ENCODE measurements around the gene DNAI1. TPM values are rescaled to one million over a fixed set of nuclear protein-coding genes. Genes with fewer than 3 reads are reported as not detected.

The DNAI1 gene
- total RNA-seq, 4 donors from 2014 or later: 0.49 TPM; not detected in 3

DNA sequence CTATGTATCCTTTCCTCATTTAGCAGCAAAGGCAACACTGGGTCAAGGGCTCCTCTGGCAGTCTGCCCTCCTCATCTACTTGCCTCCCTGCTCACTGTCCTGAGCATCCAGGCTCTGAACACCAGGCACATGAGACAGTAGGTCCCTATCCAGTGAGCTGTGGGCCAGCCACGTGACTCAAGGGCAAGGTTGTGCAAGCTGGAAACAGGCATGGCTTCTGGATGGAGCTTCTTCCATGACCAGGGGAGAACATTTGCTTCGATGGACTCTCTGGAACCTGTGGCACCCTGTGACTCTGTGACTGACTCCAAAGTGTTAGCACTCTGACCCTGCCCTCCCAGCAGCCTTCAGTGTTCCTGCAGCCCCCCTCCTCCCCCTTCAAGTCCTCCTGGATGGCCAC is 33.0 kb downstream of the DNAI1 start:
- no peak for TF ChIP-seq CTCF (IDR thresholded peaks at IDR 0.05 in 4 of 5, conservative IDR thresholded peaks at IDR 0.05 in 1 of 5)
- no peak for TF ChIP-seq POLR2A (IDR thresholded peaks at IDR 0.05)
- in situ Hi-C loops (cut with MboI; ENCODE audit: low sequenced_read_pairs in 4 of 4) (loop anchor here in 3 of 4 donors (5.0 to 10.0 kb wide), 3 partner anchors 57 to 87 kb away; no protein-coding TSS in a partner anchor), intact Hi-C loops (cut with DNase I; ENCODE audit: low total_unique reads) (no loop called here)
- DNase-seq (no peak), ATAC-seq (no peak)
- Histone ChIP-seq H3K4me3 (no peak overlapping the region), H3K9me3 (no peaks in the 10 kb centered on the region), H3K4me1 (no peaks in the 10 kb centered on the region), H3K27ac (no peak overlapping the region), H3K27me3 (no peaks in the 10 kb centered on the region), H3K36me3 (no peaks in the 10 kb centered on the region)

GRCh38 chr9:34492051-34492450 is 33.4 kb downstream of the DNAI1 start:
- DNase-seq (no peak), ATAC-seq (no peak)
- no peak overlapping the region for H3K4me3 ChIP-seq
- intact Hi-C loops (cut with DNase I; ENCODE audit: low total_unique reads): no loop called here
- H3K9me3 ChIP-seq: no peaks in the 10 kb centered on the region
- H3K4me1 ChIP-seq: no peaks in the 10 kb centered on the region
- H3K27ac ChIP-seq: no peak overlapping the region
- no peak for TF ChIP-seq CTCF (IDR thresholded peaks at IDR 0.05 in 4 of 5, conservative IDR thresholded peaks at IDR 0.05 in 1 of 5)
- H3K36me3 ChIP-seq: no peaks in the 10 kb centered on the region
- no peaks in the 10 kb centered on the region for H3K27me3 ChIP-seq
- in situ Hi-C loops (cut with MboI; ENCODE audit: low sequenced_read_pairs in 4 of 4): loop anchor here in 3 of 4 donors (5.0 to 10.0 kb wide), 3 partner anchors 57 to 87 kb away; no protein-coding TSS in a partner anchor

GRCh38 chr9:34493972-34494535 is 35.4 kb downstream of the DNAI1 start:
- no peaks in the 10 kb centered on the region for H3K9me3 ChIP-seq
- intact Hi-C loops (cut with DNase I; ENCODE audit: low total_unique reads) (no loop called here), in situ Hi-C loops (cut with MboI; ENCODE audit: low sequenced_read_pairs in 4 of 4) (loop anchor here in 3 of 4 donors (5.0 to 10.0 kb wide), 3 partner anchors 59 to 89 kb away; no protein-coding TSS in a partner anchor)
- no peaks in the 10 kb centered on the region for H3K36me3 ChIP-seq
- H3K4me1 ChIP-seq: no peaks in the 10 kb centered on the region
- no peak overlapping the region for H3K27ac ChIP-seq
- TF ChIP-seq POLR2A (IDR thresholded peaks at IDR 0.05): no peak
- TF ChIP-seq CTCF (IDR thresholded peaks at IDR 0.05 in 4 of 5, conservative IDR thresholded peaks at IDR 0.05 in 1 of 5): no peak
- H3K4me3 ChIP-seq: no peak overlapping the region
- ATAC-seq (peak in 1 of 2 donors; percentile 49), DNase-seq (no peak)
- H3K27me3 ChIP-seq: no peaks in the 10 kb centered on the region

DNA sequence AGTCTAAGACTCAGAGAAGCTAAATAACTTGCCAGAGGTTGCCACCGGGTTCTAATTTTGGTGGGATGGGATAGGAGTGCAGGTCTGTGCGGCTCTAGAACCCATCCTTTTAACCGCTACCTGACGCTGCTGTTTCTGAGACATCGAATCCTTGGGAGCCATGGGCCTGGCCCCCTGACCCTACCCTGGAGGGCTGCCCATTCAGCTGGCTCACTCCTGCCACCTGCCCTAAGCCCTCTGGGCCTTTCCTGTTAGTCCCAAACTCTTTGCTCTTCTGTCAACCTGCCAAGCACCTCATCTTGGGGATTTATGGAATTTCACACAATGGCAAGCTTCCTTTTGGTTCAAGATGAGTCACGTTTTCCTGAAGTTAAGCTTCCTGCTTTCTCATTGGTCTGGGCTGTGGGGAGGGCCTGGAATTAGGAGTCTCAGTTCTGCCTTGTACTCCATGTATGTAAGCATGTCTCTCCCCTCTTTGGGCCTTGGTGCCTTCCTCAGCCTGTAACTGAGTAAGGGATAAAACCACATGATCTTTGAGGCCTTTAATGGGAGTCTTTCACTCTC is 37.6 kb downstream of the DNAI1 start:
- Histone ChIP-seq H3K27me3 (no peaks in the 10 kb centered on the region), H3K36me3 (no peaks in the 10 kb centered on the region), H3K4me1 (no peaks in the 10 kb centered on the region), H3K9me3 (no peaks in the 10 kb centered on the region), H3K27ac (no peak overlapping the region), H3K4me3 (no peak overlapping the region)
- ATAC-seq (no peak), DNase-seq (no peak)
- TF ChIP-seq POLR2A (IDR thresholded peaks at IDR 0.05) (no peak), CTCF (IDR thresholded peaks at IDR 0.05 in 4 of 5, conservative IDR thresholded peaks at IDR 0.05 in 1 of 5) (no peak)
- intact Hi-C loops (cut with DNase I; ENCODE audit: low total_unique reads) (no loop called here), in situ Hi-C loops (cut with MboI; ENCODE audit: low sequenced_read_pairs in 4 of 4) (loop anchor here in 3 of 4 donors (5.0 to 10.0 kb wide), 3 partner anchors 61 to 91 kb away; no protein-coding TSS in a partner anchor)
